Daoy (cell line): ENCODE measurements around the gene TCP10L. TPM values are rescaled to one million over a fixed set of nuclear protein-coding genes. Genes with fewer than 3 reads are reported as not detected.

ENCODE experiments used
- total RNA-seq: library from RNA; depleted of rRNA; stranded (reverse); fragments of >200 nt; shearing (Covaris generic); gene quantifications from 2 replicates; pipeline ENCODE4 v1.2.3, GENCODE V29; 2014; rRNA removed

The TCP10L gene
- total RNA-seq, 1 experiment from 2014 or later = 2.9 TPM

Other genes starting within 250 kb of the TCP10L start
- 22.0 and 28.3 TPM in 2 replicates for gene URB1, start 192.5 kb downstream of the TCP10L start, total RNA-seq
- gene EVA1C, start 172.8 kb downstream of the TCP10L start, total RNA-seq = 1.1 and 2.2 TPM in 2 replicates
- gene CFAP298, start 26.9 kb upstream of the TCP10L start, total RNA-seq = 90.3 and 113 TPM in 2 replicates
- 4.3 and 8.7 TPM in 2 replicates for gene SYNJ1, start 142.5 kb upstream of the TCP10L start, total RNA-seq
- 39.9 and 46.1 TPM in 2 replicates for gene PAXBP1, start 186.2 kb upstream of the TCP10L start, total RNA-seq